Activated CD4-positive, alpha-beta T cell treated with anti-CD3 and anti-CD28 coated beads for 48 hours (primary cell): ENCODE measurements around the gene CDH18.
"Not testable (repeated sequence)": the region's sequence is repeated elsewhere in the genome, so short reads cannot be mapped to it uniquely, and the experiment has no call there.

ENCODE experiments used
- DNase-seq: peaks from one replicate; pipeline ENCODE4 v3.0.0-alpha.2; 2020

CDH18 gene

GRCh38 chr5:19855931-19856330, 132.1 kb downstream of the CDH18 start:
- no peak for DNase-seq

DNA sequence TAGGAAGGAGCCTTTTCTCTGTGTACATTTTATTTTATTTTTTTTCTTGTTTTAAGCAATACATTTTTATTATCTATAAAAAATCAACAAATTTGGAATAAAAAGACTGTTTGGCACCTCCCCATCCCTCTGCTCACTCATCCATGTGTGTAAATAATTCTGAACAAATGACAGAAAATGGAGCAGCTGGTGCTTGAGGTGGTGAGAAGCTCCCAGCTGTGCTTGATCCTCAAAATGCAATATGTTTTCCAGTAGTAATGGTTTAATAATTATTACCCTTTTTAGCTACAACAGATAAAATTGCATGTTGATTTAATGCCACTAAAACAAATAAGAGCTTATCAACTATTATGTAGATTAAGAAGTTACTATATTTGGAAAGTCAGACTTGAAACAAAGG, 132.5 kb downstream of the CDH18 start:
- DNase-seq: no peak

GRCh38 chr5:19855031-19855430, 133.0 kb downstream of the CDH18 start:
- no peak for DNase-seq

- DNase-seq: no peak
These were observed 134.3 kb downstream of the CDH18 start for GRCh38 chr5:19853616-19854240.

DNA sequence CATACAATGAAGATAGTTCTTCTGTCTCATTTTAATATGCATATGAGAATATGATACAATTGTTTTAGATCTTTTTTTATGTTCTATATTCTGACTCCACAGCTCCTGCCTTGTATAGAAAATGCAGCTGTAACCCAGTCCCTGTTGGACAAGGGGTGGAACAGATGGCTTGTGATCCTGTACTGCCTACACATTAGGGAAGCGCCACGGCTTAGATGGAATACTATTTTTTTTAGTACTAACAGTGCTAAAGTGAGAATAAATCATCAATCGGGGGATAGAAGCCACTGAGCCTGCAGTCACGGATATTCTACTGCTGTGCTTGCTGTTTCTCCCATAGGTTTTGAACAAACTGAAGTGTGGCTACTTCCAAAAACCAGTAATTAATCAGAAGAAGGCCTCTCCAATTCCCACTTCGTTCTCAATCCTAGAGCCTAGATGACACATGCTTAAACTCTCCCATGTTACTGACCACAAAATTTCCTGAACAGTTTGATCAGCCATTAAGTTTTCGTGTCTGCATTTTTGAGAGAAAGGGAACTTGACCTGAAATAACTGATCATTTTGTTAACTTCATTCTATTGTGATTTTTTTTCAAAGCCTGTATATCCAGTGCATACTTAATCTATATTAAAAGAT, 150.3 kb downstream of the CDH18 start:
- DNase-seq: no peak

DNA sequence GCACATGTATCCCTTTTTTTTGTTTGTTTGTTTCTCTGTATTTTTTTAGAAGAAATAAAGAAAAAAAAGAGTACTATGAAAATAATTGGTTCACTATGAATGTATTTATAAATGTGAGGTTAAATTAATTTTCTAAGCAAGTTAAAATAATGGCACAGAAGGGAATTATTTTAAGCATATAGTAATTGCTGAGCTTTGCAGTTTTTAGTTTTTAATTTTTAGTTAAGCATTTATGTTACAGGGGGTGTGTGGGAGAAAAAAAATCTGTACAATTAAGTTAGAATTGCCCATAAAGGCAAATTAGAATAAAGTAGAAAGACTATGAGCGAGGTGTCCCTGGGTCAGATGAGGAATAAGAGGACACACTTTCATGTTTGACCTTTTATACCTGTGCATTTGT, 152.6 kb downstream of the CDH18 start:
- no peak for DNase-seq

GRCh38 chr5:19812720-19813119, 175.3 kb downstream of the CDH18 start:
- not testable (repeated sequence) for DNase-seq

GRCh38 chr5:19806756-19807155, 181.2 kb downstream of the CDH18 start:
- no peak for DNase-seq

GRCh38 chr5:19802686-19803085, 185.3 kb downstream of the CDH18 start:
- DNase-seq: no peak

DNA sequence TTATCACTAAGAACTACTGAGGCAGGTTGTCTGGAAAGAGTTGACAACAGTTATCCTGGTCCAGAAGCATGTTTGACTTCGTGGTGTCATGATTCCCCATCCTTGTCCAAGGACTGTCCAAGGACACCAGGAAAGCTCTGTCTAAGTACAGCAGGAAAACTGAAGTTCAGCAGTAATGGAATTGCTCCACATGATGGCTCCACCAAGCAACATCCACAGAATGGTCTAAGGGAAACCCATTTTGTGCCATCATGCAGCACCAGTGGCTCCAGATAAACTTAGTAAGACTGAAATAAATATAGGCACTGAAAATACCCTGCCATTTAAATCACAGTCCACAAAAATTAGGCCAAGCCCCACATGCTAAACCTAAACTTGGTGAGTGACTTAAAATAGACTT, 192.8 kb downstream of the CDH18 start:
- DNase-seq: no peak

DNA sequence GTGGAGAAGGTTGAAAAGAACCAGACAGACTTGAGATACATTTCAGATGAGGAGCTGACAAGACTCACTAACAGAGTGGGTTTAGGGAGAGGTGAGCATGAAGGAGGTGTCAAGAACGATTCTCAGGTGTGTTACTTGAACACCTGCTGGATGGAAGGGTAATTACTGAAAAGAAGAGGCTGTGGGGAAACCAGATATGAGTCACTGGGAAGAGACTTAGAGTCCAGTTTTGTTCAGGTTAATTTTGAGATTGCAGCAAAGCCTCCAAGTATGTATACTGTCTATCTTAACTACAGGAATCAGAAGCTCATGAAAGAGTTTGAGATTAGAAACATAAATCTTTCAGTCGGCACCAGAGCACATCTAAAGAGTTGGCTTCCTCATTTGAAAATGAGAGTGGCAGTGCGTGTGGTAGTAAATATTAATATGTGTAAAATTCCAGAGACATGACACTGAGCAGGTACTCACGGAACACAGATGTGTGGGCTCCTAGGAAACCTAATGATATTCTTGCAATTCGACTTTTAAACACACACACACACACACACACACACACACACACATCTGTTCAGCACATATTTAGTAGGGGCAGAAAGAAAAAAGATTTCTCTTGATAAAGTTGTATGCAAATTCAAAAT, 197.1 kb downstream of the CDH18 start:
- DNase-seq: no peak

- no peak for DNase-seq
These were observed 205.4 kb downstream of the CDH18 start for GRCh38 chr5:19782566-19782965.

GRCh38 chr5:19777363-19777762, 210.6 kb downstream of the CDH18 start:
- no peak for DNase-seq

DNA sequence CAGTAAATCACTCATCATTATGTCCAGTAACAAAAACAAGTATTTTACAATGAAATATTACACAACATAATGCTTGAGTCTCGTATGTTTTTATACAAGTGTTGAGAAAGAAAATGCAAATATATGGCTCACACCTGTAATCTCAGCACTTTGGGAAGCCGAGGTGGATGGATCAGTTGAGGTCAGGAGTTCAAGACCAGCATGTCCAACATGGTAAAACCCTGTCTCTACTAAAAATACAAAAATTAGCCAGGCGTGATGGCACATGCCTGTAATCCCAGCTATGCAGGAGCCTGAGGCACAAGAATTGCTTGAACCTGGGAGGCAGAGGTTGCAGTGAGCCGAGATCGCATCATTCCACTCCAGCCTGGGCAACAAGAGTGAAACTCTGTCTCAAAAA, 211.1 kb downstream of the CDH18 start:
- not testable (repeated sequence) for DNase-seq

DNA sequence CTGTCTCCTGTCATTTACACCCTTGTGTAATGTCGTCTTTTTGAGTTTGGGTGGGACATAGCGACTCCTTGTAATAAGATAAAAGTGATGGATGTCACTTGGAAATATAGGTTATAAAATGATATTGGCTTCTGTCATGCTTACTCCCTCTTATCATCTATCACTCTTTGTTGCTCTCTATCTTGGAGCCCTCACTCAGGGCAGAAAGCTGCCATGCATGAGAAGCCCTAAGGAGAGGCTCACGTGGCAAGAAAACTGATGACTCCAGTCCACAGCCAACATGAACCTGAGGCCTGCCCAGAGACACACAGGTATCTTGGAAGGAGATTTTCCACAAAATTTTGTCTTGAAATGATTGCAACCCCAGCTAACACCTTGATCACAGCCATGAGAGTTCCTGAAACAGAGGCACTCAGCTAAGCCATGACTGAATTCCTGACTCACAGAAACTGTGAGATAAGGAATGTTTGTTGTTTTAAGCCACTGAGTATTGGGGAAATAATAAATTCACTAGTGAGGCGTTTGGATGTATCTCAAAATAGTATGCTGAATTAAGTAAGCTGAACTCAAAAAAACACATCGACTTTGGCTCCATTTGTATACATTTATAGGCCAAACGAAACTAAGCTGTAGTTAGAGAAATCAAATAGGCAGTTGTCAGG, 216.7 kb downstream of the CDH18 start:
- DNase-seq: no peak

DNA sequence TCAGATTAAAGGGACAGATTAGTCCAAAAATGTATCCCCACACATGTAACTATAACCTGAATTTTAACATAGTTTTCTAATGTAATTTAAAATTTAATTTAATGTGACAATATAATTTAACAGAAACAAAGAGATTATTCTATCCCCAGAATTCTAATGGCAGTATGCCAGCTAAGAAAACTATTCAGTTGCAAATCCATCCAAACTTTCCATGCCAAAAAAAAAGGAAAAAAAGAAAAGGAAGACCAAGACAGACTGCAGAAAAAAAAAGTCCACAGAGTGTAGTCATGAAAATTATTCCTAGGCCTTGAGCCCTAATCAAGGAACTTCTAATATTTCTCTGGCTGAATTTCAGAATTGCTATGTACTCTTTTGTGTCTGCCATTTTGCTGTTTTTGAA, 217.6 kb downstream of the CDH18 start:
- DNase-seq: no peak

DNA sequence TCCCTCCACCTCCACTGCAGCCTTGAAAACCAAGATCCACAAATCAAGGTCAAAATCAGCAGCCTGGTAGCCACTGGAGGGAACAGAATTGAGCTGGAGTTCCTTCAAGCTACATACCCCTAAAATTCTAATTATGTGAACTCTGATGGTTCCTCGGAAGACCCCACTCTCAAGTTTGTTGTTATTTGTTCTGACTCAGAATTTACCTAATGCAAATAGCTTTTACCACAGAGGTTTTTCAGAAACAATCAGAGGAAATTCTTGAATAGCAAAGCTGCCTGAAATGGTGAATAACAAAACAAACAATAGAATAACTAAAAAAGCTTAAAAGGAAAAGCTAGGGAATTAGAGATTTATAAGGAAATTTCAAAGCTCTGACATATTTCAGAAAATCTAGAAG, 220.0 kb downstream of the CDH18 start:
- no peak for DNase-seq

GRCh38 chr5:19753579-19753978, 234.4 kb downstream of the CDH18 start:
- DNase-seq: no peak

GRCh38 chr5:19751326-19751725, 236.7 kb downstream of the CDH18 start:
- DNase-seq: no peak

DNA sequence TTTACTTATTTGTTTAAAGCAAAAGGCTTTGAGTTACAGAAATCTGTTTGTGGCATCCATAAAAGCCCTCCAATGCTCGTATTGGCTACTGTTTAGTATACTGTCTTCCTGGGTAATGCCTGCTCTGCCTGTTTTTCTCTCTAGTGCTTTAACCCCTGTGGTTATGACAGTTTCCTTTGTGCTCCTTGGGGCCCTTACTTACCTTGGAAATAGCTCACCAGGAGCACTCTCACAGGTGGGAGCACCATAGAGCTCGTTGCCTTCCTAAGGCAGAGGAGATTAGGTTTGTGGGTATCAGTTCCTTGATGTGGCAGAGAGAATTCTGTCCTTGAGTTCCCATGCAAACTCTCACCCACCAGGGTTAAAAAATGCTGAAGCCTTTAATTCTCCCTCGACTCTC, 242.8 kb downstream of the CDH18 start:
- DNase-seq: no peak

- DNase-seq: no peak
These were observed 248.3 kb downstream of the CDH18 start for GRCh38 chr5:19739671-19740070.

DNA sequence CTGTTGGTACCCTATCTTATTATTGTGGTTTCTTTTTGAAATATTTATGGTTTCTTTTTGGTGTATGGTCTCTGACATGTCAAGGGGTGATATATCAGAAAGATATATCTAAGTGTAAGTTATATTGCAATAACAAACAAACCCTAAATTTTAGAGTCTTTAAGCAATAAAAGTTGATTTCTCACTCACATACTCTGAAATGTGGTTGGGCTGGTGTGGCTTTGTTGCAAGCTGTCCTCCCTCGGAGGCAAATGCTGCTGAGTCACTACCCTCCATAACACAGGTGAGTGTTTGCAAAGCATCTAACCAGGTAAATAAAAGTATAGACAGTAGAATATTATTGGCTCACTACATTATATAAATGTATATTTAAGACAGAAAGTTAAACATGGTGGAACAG, 253.2 kb downstream of the CDH18 start:
- no peak for DNase-seq

DNA sequence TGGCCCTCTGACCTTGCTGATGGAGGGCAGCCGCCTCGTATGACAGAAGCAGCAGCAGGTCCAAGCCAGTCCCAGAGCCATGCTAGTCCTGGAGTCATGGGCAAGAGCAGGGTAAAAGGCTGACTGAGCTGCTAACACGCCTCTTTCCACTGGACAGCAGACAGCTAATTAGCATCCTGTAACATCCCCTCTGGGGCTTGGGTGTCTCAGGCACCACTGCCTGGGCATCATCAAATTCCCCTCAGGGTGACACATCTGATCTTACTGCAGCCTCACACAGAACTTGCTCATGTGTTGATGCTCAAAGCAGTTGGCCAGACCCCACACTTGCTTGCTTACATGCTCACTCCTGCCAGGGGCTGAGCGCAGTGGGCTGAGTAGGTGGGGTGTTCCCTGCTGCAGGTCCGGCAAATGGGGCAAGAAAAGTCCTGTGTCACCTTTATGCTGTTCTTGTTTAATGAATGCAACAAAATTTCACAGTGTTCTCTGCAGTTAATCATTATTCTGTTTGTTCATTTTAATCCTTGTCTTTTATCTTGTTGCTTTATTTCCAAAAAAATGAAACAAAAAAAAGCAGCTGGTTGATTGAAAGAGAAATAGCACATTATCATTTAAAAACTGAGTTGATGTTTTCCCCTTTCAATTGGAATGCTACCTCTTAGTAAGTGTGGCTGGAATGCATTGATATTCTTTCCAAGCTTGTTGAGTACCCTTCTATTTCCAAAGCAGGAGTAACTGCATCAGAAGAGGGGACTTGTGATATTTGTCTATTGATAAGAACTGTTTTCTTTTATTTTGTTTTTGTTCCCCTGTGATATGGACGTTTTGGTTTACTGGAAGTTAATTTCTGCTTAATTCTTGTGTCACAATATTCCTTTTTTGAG, 254.1 kb downstream of the CDH18 start:
- DNase-seq: no peak
